Tibial nerve (tissue), 3 donors: ENCODE measurements around the gene IGFL4.

ENCODE experiments used
- CTCF ChIP-seq, 5 experiments: fragments of 200-600 bp in 3 of 5; fragments of 450-650 bp in 2 of 5; sonication (generic) in 3 of 5; IDR thresholded peaks; one replicate each; pipeline ENCODE4 v1.5.1; 2016 to 2019; ENCODE audit warnings: antibody characterized with exemption in 5 of 5, mild to moderate bottlenecking in 3 of 5, moderate library complexity in 2 of 5
- POLR2A ChIP-seq, 2 donors: fragments of 450-650 bp; IDR thresholded peaks; one replicate each; pipeline ENCODE4 v1.6.1; 2017; ENCODE audit warnings: antibody characterized with exemption in 2 of 2, mild to moderate bottlenecking in 2 of 2, moderate library complexity in 2 of 2

DNA sequence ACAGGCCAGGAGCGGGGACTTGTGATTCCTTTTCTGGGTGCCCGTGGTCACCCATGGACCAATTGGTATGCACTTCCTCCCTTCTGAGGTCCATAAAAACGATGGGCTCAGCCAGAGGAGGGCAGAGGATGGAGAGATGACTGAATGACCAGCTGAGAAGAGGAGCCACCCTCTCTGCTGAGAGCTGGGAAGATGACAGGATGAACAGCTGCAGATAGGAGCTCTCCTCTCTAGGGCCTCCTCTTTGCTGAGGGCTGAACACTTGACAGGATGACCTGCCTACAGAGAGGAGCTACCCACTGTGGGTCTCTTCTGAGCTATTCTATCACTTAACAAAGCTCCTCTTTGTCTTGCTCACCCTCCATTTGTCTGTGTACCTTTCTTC, 4.1 kb downstream of the IGFL4 start:
- no peak for TF ChIP-seq CTCF (IDR thresholded peaks at IDR 0.05)
- no peak for TF ChIP-seq POLR2A (IDR thresholded peaks at IDR 0.05)
